Endothelial cell of umbilical vein (primary cell): ENCODE measurements around the gene ADAMTSL3. TPM values are rescaled to one million over a fixed set of nuclear protein-coding genes. Genes with fewer than 3 reads are reported as not detected.

Experiments
- BruUV-seq: library from RNA; stranded (reverse); fragments of 400-500 nt; replicated peaks from 2 replicates; lab custom pipeline; 2021; lab: Mats Ljungman, UMichigan
- CTCF ChIA-PET: fragments of 300-600, 350-600 bp; sonication (Branson Sonifier 250); formaldehyde crosslinking; loops from one replicate; lab custom pipeline; 2021; ENCODE audit warnings: antibody characterized with exemption, inconsistent platforms; lab: Charles Lee
- POLR2A ChIA-PET: fragments of 300-600, 350-600 bp; sonication (Branson Sonifier 250); formaldehyde crosslinking; loops from one replicate; lab custom pipeline; 2021; ENCODE audit warnings: antibody characterized with exemption, inconsistent platforms; lab: Charles Lee
- DNase-seq: peaks from one replicate; pipeline ENCODE4 v3.0.0-alpha.2; 2011; ENCODE audit warnings: low read depth, low spot score
- FAIRE-seq: peaks from 2 replicates; lab custom pipeline; 2011; peaks lifted over from hg19 to GRCh38; lab: Jason Lieb, UNC
- H2AFZ ChIP-seq: 2 replicates; pipeline ENCODE4 v1.6.0; 2012; ENCODE audit warnings: low read depth, low read length, control low read depth, inconsistent platforms
- H3K27ac ChIP-seq: 2 replicates; pipeline ENCODE4 v1.5.1; 2011; ENCODE audit warnings: low read depth, mild to moderate bottlenecking, control low read depth, low read length, moderate library complexity; ENCODE audit not compliant: insufficient read depth
- H3K27me3 ChIP-seq, 2 experiments: 2 replicates each; pipeline versions ENCODE4 v1.6.0 to v1.6.1; 2011; ENCODE audit warnings: low read length in 2 of 2, mixed read lengths in 1 of 2; ENCODE audit not compliant: control insufficient read depth in 2 of 2, insufficient read depth in 2 of 2
- H3K36me3 ChIP-seq, 2 experiments: 2 replicates in 1 of 2; 3 replicates in 1 of 2; pipeline ENCODE4 v1.5.1; 2011; ENCODE audit warnings: low read length in 2 of 2, mild to moderate bottlenecking in 1 of 2, moderate library complexity in 1 of 2; ENCODE audit not compliant: control insufficient read depth in 2 of 2, insufficient read depth in 2 of 2; ENCODE audit errors: extremely low read depth in 1 of 2
- H3K4me1 ChIP-seq: 3 replicates; pipeline ENCODE4 v1.5.1; 2011; ENCODE audit warnings: mild to moderate bottlenecking, low read length; ENCODE audit not compliant: control insufficient read depth, insufficient read depth; ENCODE audit errors: extremely low read depth
- H3K4me2 ChIP-seq: 2 replicates; pipeline ENCODE4 v1.6.1; 2011; ENCODE audit warnings: low read length, control low read depth, mixed read lengths; ENCODE audit not compliant: insufficient read depth
- H3K4me3 ChIP-seq, 3 experiments: fragments of 200-600 bp in 1 of 3; sonication (generic), shearing (Covaris generic) in 1 of 3; replicated peaks in 1 of 3; 2 replicates each; pipeline ENCODE4 v1.5.1; 2011 to 2016; ENCODE audit warnings: control low read depth in 3 of 3, low read length in 3 of 3, mild to moderate bottlenecking in 2 of 3, inconsistent platforms in 1 of 3, low read depth in 1 of 3, moderate library complexity in 1 of 3; ENCODE audit not compliant: insufficient read depth in 1 of 3
- H3K79me2 ChIP-seq: 2 replicates; pipeline ENCODE4 v1.6.0; 2012; ENCODE audit warnings: low read length, inconsistent platforms; ENCODE audit not compliant: control insufficient read depth, insufficient read depth
- H3K9ac ChIP-seq: replicated peaks from 2 replicates; pipeline ENCODE3; 2011; ENCODE audit warnings: low read length, control low read depth; ENCODE audit not compliant: insufficient read depth; ENCODE audit errors: extremely low read depth
- H3K9me1 ChIP-seq: replicated peaks from 3 replicates; pipeline ENCODE4 v1.6.0; 2011; ENCODE audit warnings: mild to moderate bottlenecking, low read length; ENCODE audit not compliant: control insufficient read depth, insufficient read depth; ENCODE audit errors: extremely low read depth
- H3K9me3 ChIP-seq: replicated peaks from 2 replicates; pipeline ENCODE4 v1.5.1; 2012; ENCODE audit warnings: low read length, inconsistent platforms; ENCODE audit not compliant: control insufficient read depth, insufficient read depth
- H4K20me1 ChIP-seq: replicated peaks from 2 replicates; pipeline ENCODE3; 2011; ENCODE audit warnings: mild to moderate bottlenecking, low read length; ENCODE audit not compliant: control insufficient read depth, insufficient read depth; ENCODE audit errors: extremely low read depth
- EZH2 ChIP-seq: IDR thresholded peaks from 2 replicates; pipeline ENCODE4 v1.6.1; 2012; ENCODE audit warnings: borderline replicate concordance, low read depth, mild to moderate bottlenecking, moderate library complexity, low read length, inconsistent platforms; ENCODE audit not compliant: severe bottlenecking
- FOS ChIP-seq: IDR thresholded peaks from 2 replicates; pipeline ENCODE4 v1.6.1; 2011; ENCODE audit warnings: mild to moderate bottlenecking, low read length, moderate library complexity, borderline replicate concordance; ENCODE audit not compliant: insufficient read depth
- GATA2 ChIP-seq: IDR thresholded peaks from 2 replicates; pipeline ENCODE4 v1.7.0; 2011; ENCODE audit warnings: low read depth, mild to moderate bottlenecking, moderate library complexity, mixed read lengths, low read length; ENCODE audit not compliant: insufficient read length, insufficient read depth
- JUN ChIP-seq: IDR thresholded peaks from 2 replicates; pipeline ENCODE4 v1.6.1; 2011; ENCODE audit warnings: borderline replicate concordance, low read depth; ENCODE audit not compliant: insufficient read length, insufficient read depth
- MYC ChIP-seq: IDR thresholded peaks from one replicate; pipeline ENCODE4 v1.6.1; 2011; ENCODE audit warnings: mild to moderate bottlenecking, low read depth, low read length
- POLR2A ChIP-seq: IDR thresholded peaks from 2 replicates; pipeline ENCODE4 v1.6.1; 2012; ENCODE audit warnings: low read depth, mild to moderate bottlenecking, control low read depth, low read length
- POLR2AphosphoS5 ChIP-seq: IDR thresholded peaks from 2 replicates; pipeline ENCODE4 v1.6.1; 2012; ENCODE audit warnings: low read depth, mild to moderate bottlenecking, control low read depth, low read length, moderate library complexity; ENCODE audit not compliant: insufficient read depth
- dilution Hi-C: fragments of 300-500 bp; cut with MboI; formaldehyde crosslinking; loops from one replicate; pipeline ENCODE4 v1.15.0; 2019; ENCODE audit warnings: low sequenced_read_pairs; ENCODE audit not compliant: extremely low pct_ligation_motif_present
- intact Hi-C: fragments of 100-400 bp; cut with micrococcal nuclease; formaldehyde crosslinking; loops from one replicate; pipeline ENCODE4 v1.10.0; 2022
- polyA plus RNA-seq, 4 experiments: library from polyadenylated mRNA; depleted of rRNA in 3 of 4; stranded (reverse) in 3 of 4; unstranded in 1 of 4; fragments of >200 nt; gene quantifications; 2 replicates each; pipeline versions ENCODE4 v1.2.1 to v1.2.3, GENCODE V29; 2011 to 2012; ENCODE audit warnings: missing spikeins in 1 of 4
- total RNA-seq: library from RNA; stranded (reverse); gene quantifications from 2 replicates; pipeline ENCODE4 v1.2.3, GENCODE V29; 2021
- TF ChIP-seq, protein P1 (sequence below): IDR thresholded peaks from 2 replicates; pipeline ENCODE4 v1.6.1; 2011; ENCODE audit not compliant: insufficient read depth, insufficient read length
- TF ChIP-seq, protein P2 (sequence below), 2 donors: IDR thresholded peaks; 1 replicate in 1 of 2; 2 replicates in 1 of 2; pipeline ENCODE4 v1.5.1; 2011; ENCODE audit warnings: low read length in 2 of 2, mild to moderate bottlenecking in 2 of 2, moderate library complexity in 2 of 2, control low read depth in 1 of 2, inconsistent platforms in 1 of 2, low read depth in 1 of 2; ENCODE audit not compliant: insufficient read depth in 1 of 2; ENCODE audit errors: extremely low read depth in 1 of 2

The ADAMTSL3 gene
- total and polyA plus RNA-seq, 2 donors (not counting 3 experiments of a cell fraction or from before 2014, with no cell fraction given) = not detected

DNA sequence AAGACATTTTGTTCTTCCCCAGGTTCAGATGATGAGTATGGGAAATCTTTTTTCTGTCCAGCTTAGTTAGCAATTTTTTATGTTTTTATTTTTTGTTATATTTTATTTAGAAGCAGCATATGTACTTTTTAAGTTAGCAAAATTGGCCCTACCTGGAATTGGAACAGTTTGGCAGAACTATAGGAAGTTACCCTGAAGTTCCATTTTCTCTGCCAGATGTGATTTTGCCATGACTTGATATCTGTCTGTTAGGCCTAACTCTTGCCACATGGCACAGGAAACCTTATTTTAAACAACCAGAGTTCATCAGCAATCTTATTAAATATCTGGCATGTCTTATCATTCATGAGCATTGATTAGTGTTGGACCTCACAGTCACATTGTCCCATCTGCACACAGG, 67.1 kb downstream of the ADAMTSL3 start:
- Histone ChIP-seq H2AFZ (no peak overlapping the region), H3K27me3 (no peaks in the 10 kb centered on the region), H3K9me1 (no peaks in the 10 kb centered on the region), H3K36me3 (no peaks in the 10 kb centered on the region), H3K27ac (no peak overlapping the region), H3K4me2 (no peak overlapping the region), H4K20me1 (no peaks in the 10 kb centered on the region), H3K79me2 (no peaks in the 10 kb centered on the region), H3K9me3 (no peaks in the 10 kb centered on the region), H3K4me3 (no peak overlapping the region), H3K9ac (no peak overlapping the region), H3K4me1 (no peaks in the 10 kb centered on the region)
- dilution Hi-C loops = no loop called here
- TF ChIP-seq MYC = no peak
- ChIA-PET POLR2A (no interaction called here), CTCF (no interaction called here)
- no TSS peak for BruUV-seq
- intact Hi-C loops = no loop called here
- DNase-seq (no peak), FAIRE-seq (no peak)

DNA sequence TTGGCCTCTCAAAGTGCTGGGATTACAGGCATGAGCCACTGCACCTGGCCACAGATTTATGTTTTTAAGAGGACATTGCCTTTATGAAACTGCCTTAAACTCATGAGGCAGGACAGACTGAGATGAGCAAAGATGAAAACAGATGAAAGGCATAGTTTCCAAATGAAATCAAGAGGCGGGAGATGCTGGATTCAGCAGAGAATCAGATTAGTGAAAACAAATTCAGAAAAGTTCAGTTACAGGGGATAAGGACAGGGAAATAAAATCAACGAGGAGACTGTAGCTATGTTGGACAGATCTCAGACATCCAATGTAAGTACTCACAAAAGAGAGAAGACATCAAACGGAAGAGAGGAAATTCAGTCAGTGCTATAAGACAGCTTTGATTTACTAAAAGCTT, 68.1 kb downstream of the ADAMTSL3 start:
- no TSS peak for BruUV-seq
- dilution Hi-C loops = no loop called here

More for the DNA sequence above, 68.1 kb downstream of the ADAMTSL3 start:
- Histone ChIP-seq H3K27me3 (no peaks in the 10 kb centered on the region), H4K20me1 (no peaks in the 10 kb centered on the region), H3K4me1 (no peaks in the 10 kb centered on the region), H3K9me1 (no peaks in the 10 kb centered on the region), H3K4me3 (no peak overlapping the region), H2AFZ (no peak overlapping the region), H3K36me3 (no peaks in the 10 kb centered on the region), H3K27ac (no peak overlapping the region), H3K79me2 (no peaks in the 10 kb centered on the region), H3K4me2 (no peak overlapping the region), H3K9me3 (no peaks in the 10 kb centered on the region), H3K9ac (no peak overlapping the region)
- POLR2A ChIA-PET = no interaction called here
- DNase-seq = no peak
- intact Hi-C loops = no loop called here
- TF ChIP-seq JUN (no peak), POLR2A (no peak), GATA2 (no peak), POLR2AphosphoS5 (no peak), EZH2 (no peak), MYC (no peak), FOS (no peak)
- TF ChIP-seq, protein P1, sequence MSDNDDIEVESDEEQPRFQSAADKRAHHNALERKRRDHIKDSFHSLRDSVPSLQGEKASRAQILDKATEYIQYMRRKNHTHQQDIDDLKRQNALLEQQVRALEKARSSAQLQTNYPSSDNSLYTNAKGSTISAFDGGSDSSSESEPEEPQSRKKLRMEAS = no peak
- TF ChIP-seq, protein P2, sequence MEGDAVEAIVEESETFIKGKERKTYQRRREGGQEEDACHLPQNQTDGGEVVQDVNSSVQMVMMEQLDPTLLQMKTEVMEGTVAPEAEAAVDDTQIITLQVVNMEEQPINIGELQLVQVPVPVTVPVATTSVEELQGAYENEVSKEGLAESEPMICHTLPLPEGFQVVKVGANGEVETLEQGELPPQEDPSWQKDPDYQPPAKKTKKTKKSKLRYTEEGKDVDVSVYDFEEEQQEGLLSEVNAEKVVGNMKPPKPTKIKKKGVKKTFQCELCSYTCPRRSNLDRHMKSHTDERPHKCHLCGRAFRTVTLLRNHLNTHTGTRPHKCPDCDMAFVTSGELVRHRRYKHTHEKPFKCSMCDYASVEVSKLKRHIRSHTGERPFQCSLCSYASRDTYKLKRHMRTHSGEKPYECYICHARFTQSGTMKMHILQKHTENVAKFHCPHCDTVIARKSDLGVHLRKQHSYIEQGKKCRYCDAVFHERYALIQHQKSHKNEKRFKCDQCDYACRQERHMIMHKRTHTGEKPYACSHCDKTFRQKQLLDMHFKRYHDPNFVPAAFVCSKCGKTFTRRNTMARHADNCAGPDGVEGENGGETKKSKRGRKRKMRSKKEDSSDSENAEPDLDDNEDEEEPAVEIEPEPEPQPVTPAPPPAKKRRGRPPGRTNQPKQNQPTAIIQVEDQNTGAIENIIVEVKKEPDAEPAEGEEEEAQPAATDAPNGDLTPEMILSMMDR (IDR thresholded peaks at IDR 0.05; ENCODE audit: extremely low read depth in 1 of 2, insufficient read depth in 1 of 2, low read depth in 1 of 2, low read length in 2 of 2) = no peak
- CTCF ChIA-PET = no interaction called here
- FAIRE-seq = no peak
